Upper lobe of right lung (tissue), 1 donor: ENCODE measurements around the gene ACSL4. TPM values are rescaled to one million over a fixed set of nuclear protein-coding genes. Genes with fewer than 3 reads are reported as not detected.

ENCODE experiments used
- ATAC-seq: fragments of 200-7000 bp; cut with Tn5 transposase; one replicate; pipeline ENCODE4 v1.9.1; 2020; ENCODE audit warnings: mild to moderate bottlenecking, moderate library complexity
- DNase-seq: peaks from one replicate; pipeline ENCODE4 v3.0.0-alpha.2; 2020
- H3K27ac ChIP-seq: fragments of 200-600 bp; one replicate; pipeline ENCODE4 v1.8.0; 2022
- H3K27me3 ChIP-seq: fragments of 200-600 bp; one replicate; pipeline ENCODE4 v1.8.0; 2022; ENCODE audit warnings: mild to moderate bottlenecking
- H3K36me3 ChIP-seq: fragments of 200-600 bp; one replicate; pipeline ENCODE4 v1.8.0; 2022
- H3K4me1 ChIP-seq: fragments of 200-600 bp; one replicate; pipeline ENCODE4 v1.8.0; 2022
- H3K4me3 ChIP-seq: fragments of 200-600 bp; one replicate; pipeline ENCODE4 v1.8.0; 2022; ENCODE audit warnings: mild to moderate bottlenecking
- H3K9me3 ChIP-seq: fragments of 200-600 bp; one replicate; pipeline ENCODE4 v1.8.0; 2022
- CTCF ChIP-seq: fragments of 200-600 bp; IDR thresholded peaks from one replicate; pipeline ENCODE4 v1.8.0; 2022; ENCODE audit warnings: antibody characterized with exemption
- intact Hi-C: fragments of 100-400 bp; cut with DNase I; formaldehyde crosslinking; loops from one replicate; pipeline ENCODE4 v1.11.0; 2022
- total RNA-seq: library from RNA; stranded (reverse); fragmentation: NEBNext Ultra II Directional; extraction: Animal tissue kit (Norgen Biotek cat#: 25700); gene quantifications from one replicate; pipeline ENCODE4 v1.2.1, GENCODE V29; 2021
- donor health status: DM: no; HTN: yes; CAD: no; lungs with severe emphysema.

The ACSL4 gene
- total RNA-seq, 1 donor from 2014 or later: 140 TPM

DNA sequence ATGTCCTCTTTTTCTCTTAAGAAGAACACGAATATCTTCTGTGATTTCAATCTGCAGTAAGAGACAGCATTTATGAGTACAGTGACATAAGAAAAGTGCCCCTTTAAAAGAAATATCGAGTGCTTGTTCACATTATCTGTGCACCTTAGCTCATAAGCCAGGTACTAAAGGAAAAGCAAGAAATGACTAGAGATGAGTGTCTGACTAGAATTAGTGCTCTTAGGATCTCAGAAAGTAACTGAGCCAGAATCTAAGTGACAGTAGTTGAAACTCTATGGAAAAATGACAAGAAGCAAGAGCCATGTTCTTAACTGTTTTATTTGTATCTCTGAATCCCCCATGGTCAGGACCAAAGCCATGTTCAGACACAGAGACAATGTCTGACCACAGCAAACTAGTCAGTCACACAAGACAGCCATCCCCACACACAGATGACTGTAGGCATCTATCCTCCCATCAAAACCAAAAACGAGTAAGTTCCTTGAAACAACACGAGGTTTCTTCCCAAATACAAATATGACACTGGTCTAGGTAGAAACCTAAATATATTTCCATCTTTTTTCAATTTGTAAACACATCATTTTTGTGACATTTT is 36.8 kb downstream of the ACSL4 start:
- no peak for DNase-seq
- intact Hi-C loops: no loop called here
- Histone ChIP-seq H3K9me3 (no peaks in the 10 kb centered on the region), H3K36me3 (no peaks in the 10 kb centered on the region), H3K4me1 (peaks cover 10% of the 10 kb centered on the region), H3K27ac (no peak overlapping the region), H3K4me3 (no peak overlapping the region), H3K27me3 (no peaks in the 10 kb centered on the region)
- no peak for ATAC-seq
- TF ChIP-seq CTCF: no peak

DNA sequence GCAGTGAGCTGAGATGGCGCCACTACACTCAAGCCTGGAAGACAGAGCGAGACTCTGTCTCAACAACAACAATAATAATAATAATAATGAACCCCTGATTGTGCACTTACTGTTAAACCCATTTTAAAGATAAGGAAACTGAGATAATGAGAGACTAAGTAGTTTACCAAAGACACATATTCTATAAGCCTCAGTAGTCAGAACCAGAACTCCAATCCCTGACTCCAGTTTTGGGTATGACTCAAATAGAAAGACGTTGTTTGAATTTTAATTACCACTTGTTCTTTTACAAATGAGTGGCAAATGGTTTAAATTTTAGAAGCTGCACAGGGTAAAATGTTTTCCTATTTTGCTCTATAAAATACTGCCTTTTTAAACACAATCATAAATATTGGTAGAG is 37.4 kb downstream of the ACSL4 start:
- Histone ChIP-seq H3K4me1 (peaks cover 10% of the 10 kb centered on the region), H3K36me3 (no peaks in the 10 kb centered on the region), H3K27me3 (no peaks in the 10 kb centered on the region), H3K27ac (no peak overlapping the region), H3K4me3 (no peak overlapping the region), H3K9me3 (no peaks in the 10 kb centered on the region)
- DNase-seq: no peak
- TF ChIP-seq CTCF: no peak
- intact Hi-C loops: no loop called here
- ATAC-seq: no peak

DNA sequence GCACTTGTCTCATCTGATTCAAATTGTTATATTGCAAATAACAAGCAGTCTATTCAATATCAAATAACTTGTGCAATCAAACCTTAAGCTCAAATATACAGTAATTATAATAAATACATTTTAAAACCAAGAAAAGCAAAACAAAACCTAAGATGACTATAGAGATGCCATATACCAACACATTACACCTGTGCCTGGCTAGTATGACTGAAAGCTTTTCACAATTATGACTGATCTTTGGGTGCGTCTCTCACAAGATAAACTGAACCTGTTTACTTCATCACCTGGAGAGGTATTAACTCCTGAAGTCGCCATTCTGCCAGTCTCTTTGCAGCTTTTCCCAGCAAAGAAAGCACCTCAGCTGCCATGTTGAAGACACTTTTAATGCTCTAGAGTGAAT is 41.3 kb downstream of the ACSL4 start:
- Histone ChIP-seq H3K27me3 (no peaks in the 10 kb centered on the region), H3K4me1 (no peaks in the 10 kb centered on the region), H3K9me3 (no peaks in the 10 kb centered on the region), H3K36me3 (no peaks in the 10 kb centered on the region), H3K27ac (no peak overlapping the region), H3K4me3 (no peak overlapping the region)
- ATAC-seq (no peak), DNase-seq (no peak)
- intact Hi-C loops: no loop called here
- no peak for TF ChIP-seq CTCF

- H3K4me3 ChIP-seq: no peak overlapping the region
- no peaks in the 10 kb centered on the region for H3K9me3 ChIP-seq
- DNase-seq (no peak), ATAC-seq (no peak)
- H3K36me3 ChIP-seq: no peaks in the 10 kb centered on the region
- H3K4me1 ChIP-seq: no peaks in the 10 kb centered on the region
- no peaks in the 10 kb centered on the region for H3K27me3 ChIP-seq
- intact Hi-C loops: no loop called here
- no peak overlapping the region for H3K27ac ChIP-seq
- no peak for TF ChIP-seq CTCF
These were observed 41.8 kb downstream of the ACSL4 start for GRCh38 chrX:109691277-109691676.

- no peak for TF ChIP-seq CTCF
- intact Hi-C loops: no loop called here
- H3K27ac ChIP-seq: no peak overlapping the region
- H3K4me1 ChIP-seq: no peaks in the 10 kb centered on the region
- H3K36me3 ChIP-seq: peaks cover 1% of the 10 kb centered on the region
- H3K4me3 ChIP-seq: no peak overlapping the region
- ATAC-seq: no peak
- no peak for DNase-seq
- H3K27me3 ChIP-seq: no peaks in the 10 kb centered on the region
- no peaks in the 10 kb centered on the region for H3K9me3 ChIP-seq
These were observed 45.2 kb downstream of the ACSL4 start for GRCh38 chrX:109687903-109688302.

DNA sequence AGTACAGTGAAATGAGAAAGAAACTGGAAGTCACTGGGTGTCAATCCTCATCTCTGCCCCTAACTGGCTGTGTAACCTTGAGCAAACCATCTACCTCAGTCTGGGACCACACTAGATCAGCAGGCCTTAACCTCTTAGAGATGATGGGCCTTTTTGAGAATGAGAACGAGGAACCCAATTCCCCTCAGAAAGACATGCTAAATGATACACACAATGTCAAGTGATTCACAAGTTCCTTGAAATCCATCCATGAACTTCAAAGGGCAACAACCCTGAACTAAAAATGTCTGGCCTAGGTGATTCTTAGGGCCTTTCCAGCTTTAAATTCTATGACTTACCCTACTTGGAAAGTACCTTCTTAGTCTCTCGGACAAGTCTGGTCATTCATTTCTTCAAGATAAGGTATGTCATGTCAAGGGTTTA is 47.4 kb downstream of the ACSL4 start:
- H3K9me3 ChIP-seq: no peaks in the 10 kb centered on the region
- H3K4me1 ChIP-seq: no peaks in the 10 kb centered on the region
- no peak for DNase-seq
- H3K36me3 ChIP-seq: peaks cover 17% of the 10 kb centered on the region
- no peak for ATAC-seq
- no peak overlapping the region for H3K4me3 ChIP-seq
- H3K27me3 ChIP-seq: no peaks in the 10 kb centered on the region
- TF ChIP-seq CTCF: no peak
- H3K27ac ChIP-seq: no peak overlapping the region
- intact Hi-C loops: no loop called here
